K562 (cell line): ENCODE measurements around the gene CACNA2D2. TPM values are rescaled to one million over a fixed set of nuclear protein-coding genes. Genes with fewer than 3 reads are reported as not detected.

Experiments
- ATAC-seq: fragments of 200-7000 bp; cut with Tn5 transposase; 3 replicates; pipeline ENCODE4 v1.9.1; 2020; ENCODE audit warnings: moderate library complexity
- BruUV-seq: library from RNA; stranded (reverse); fragments of 400-500 nt; replicated peaks from 2 replicates; lab custom pipeline; 2021; lab: Mats Ljungman, UMichigan
- CTCF ChIA-PET: fragments of 300-600 bp; formaldehyde crosslinking; extraction: SDS; loops from one replicate; lab custom pipeline; 2021; ENCODE audit warnings: low intra/inter-chr PET ratio; lab: Yijun Ruan, JAX
- POLR2A ChIA-PET: fragments of 300-600, 350-650 bp; sonication (Branson Sonifier 250); formaldehyde crosslinking; extraction: SDS; loops from one replicate; lab custom pipeline; 2021; ENCODE audit warnings: antibody characterized with exemption, inconsistent platforms; lab: Yijun Ruan, JAX
- DNase-seq, 4 experiments: peaks; one replicate each; pipeline versions ENCODE4 v3.0.0 to v3.0.0-alpha.2; 2011 to 2018; ENCODE audit warnings: low spot score in 3 of 4, mixed read lengths in 3 of 4; ENCODE audit errors: extremely low read depth in 1 of 4
- FAIRE-seq: peaks from 2 replicates; lab custom pipeline; 2011; peaks lifted over from hg19 to GRCh38; lab: Jason Lieb, UNC
- H2AFZ ChIP-seq: 2 replicates; pipeline ENCODE4 v1.6.0; 2011; ENCODE audit warnings: low read depth, low read length, control low read depth, inconsistent platforms
- H3K27ac ChIP-seq: fragments of 200-600 bp; 3 replicates; pipeline ENCODE4 v1.8.0; 2011; ENCODE audit warnings: low read depth, mild to moderate bottlenecking, control low read depth, inconsistent platforms, low read length, moderate library complexity, mixed read lengths; ENCODE audit errors: extremely low read depth
- H3K27me3 ChIP-seq, 2 experiments: fragments of 300-600 bp in 1 of 2; 2 replicates in 1 of 2; 3 replicates in 1 of 2; pipeline versions ENCODE4 v1.6.0 to v1.8.0; 2011; ENCODE audit warnings: inconsistent platforms in 2 of 2, low read length in 2 of 2, mild to moderate bottlenecking in 1 of 2, mixed read lengths in 1 of 2, moderate library complexity in 1 of 2; ENCODE audit not compliant: control insufficient read depth in 2 of 2, insufficient read depth in 2 of 2
- H3K36me3 ChIP-seq: fragments of 300-600 bp; 3 replicates; pipeline ENCODE4 v1.8.0; 2011; ENCODE audit warnings: mild to moderate bottlenecking, low read length, inconsistent platforms; ENCODE audit not compliant: control insufficient read depth, insufficient read depth
- H3K4me1 ChIP-seq, 2 experiments: fragments of 200-600 bp in 1 of 2; replicated peaks in 1 of 2; 2 replicates in 1 of 2; 3 replicates in 1 of 2; pipeline versions ENCODE4 v1.5.1 to v1.8.0; 2011; ENCODE audit warnings: inconsistent platforms in 2 of 2, low read length in 2 of 2, mild to moderate bottlenecking in 1 of 2, mixed read lengths in 1 of 2, moderate library complexity in 1 of 2; ENCODE audit not compliant: control insufficient read depth in 2 of 2, insufficient read depth in 2 of 2
- H3K4me2 ChIP-seq: 2 replicates; pipeline ENCODE4 v1.6.1; 2011; ENCODE audit warnings: low read length, control low read depth, inconsistent platforms, mixed read lengths; ENCODE audit not compliant: insufficient read depth
- H3K4me3 ChIP-seq: fragments of 200-600 bp; sonication (generic), shearing (Covaris generic); 2 replicates; pipeline ENCODE4 v1.5.1; 2016; ENCODE audit warnings: control low read depth, inconsistent platforms
- H3K79me2 ChIP-seq: fragments of 200-600 bp; 3 replicates; pipeline ENCODE4 v1.8.0; 2011; ENCODE audit warnings: low read length, inconsistent platforms; ENCODE audit not compliant: control insufficient read depth, insufficient read depth
- H3K9ac ChIP-seq, 2 experiments: 2 replicates each; pipeline versions ENCODE4 v1.6.0 to v1.6.1; 2011; ENCODE audit warnings: low read depth in 2 of 2, low read length in 2 of 2, control low read depth in 1 of 2, inconsistent platforms in 1 of 2, mild to moderate bottlenecking in 1 of 2, mixed read lengths in 1 of 2; ENCODE audit not compliant: insufficient read depth in 1 of 2
- H3K9me1 ChIP-seq: one replicate; pipeline ENCODE4 v1.6.0; 2011; ENCODE audit warnings: inconsistent platforms, mild to moderate bottlenecking, low read length, moderate library complexity; ENCODE audit not compliant: control insufficient read depth, insufficient read depth
- H3K9me3 ChIP-seq: replicated peaks from 2 replicates; pipeline ENCODE4 v1.5.1; 2011; ENCODE audit warnings: low read depth, low read length, inconsistent platforms; ENCODE audit not compliant: control insufficient read depth, insufficient read depth
- H4K20me1 ChIP-seq: replicated peaks from 2 replicates; pipeline ENCODE4 v1.6.1; 2011; ENCODE audit warnings: low read length, inconsistent platforms, mixed read lengths; ENCODE audit not compliant: control insufficient read depth, insufficient read depth
- CHD2 ChIP-seq: IDR thresholded peaks from 2 replicates; pipeline ENCODE4 v1.6.1; 2011; ENCODE audit warnings: low read depth, low read length
- GABPB1 ChIP-seq: sonication (generic); formaldehyde crosslinking; IDR thresholded peaks from 2 replicates; pipeline ENCODE4 v1.8.0; 2022; ENCODE audit warnings: mild to moderate bottlenecking, missing genetic modification reagents
- GTF2A2 ChIP-seq: IDR thresholded peaks from 2 replicates; pipeline ENCODE4 v1.6.1; 2016; ENCODE audit warnings: mild to moderate bottlenecking, missing genetic modification characterization, missing compliant biosample characterization
- NFXL1 ChIP-seq: fragments of 450-650 bp; formaldehyde crosslinking; IDR thresholded peaks from 2 replicates; pipeline ENCODE4 v1.4.0; 2021; ENCODE audit warnings: mild to moderate bottlenecking
- ZNF316 ChIP-seq: fragments of 450-650 bp; IDR thresholded peaks from 2 replicates; pipeline ENCODE4 v1.6.1; 2016
- ZNF699 ChIP-seq: fragments of 250-450 bp; sonication (Bioruptor Pico); IDR thresholded peaks from 2 replicates; pipeline ENCODE4 v1.8.0; 2021; ENCODE audit warnings: mild to moderate bottlenecking, moderate library complexity; ENCODE audit not compliant: insufficient replicate concordance
- WGBS: fragments of 100-300 bp; shearing (Covaris generic); methylation state at CpG from one replicate; pipeline ENCODE4 v1.1.6; 2016; ENCODE audit warnings: low coverage, mixed read lengths; ENCODE audit not compliant: insufficient coverage; ENCODE audit errors: missing lambda C conversion rate; 5-methylcytosine and 5-hydroxymethylcytosine counted together
- in situ Hi-C: fragments of 300-500 bp; cut with MboI; formaldehyde crosslinking; loops from 4 replicates; pipeline ENCODE4 v1.15.0; 2018; ENCODE audit warnings: inconsistent platforms, mixed read lengths
- intact Hi-C: fragments of 100-400 bp; cut with micrococcal nuclease; formaldehyde crosslinking; loops from 2 replicates; pipeline ENCODE4 v1.14.2; 2022
- polyA plus RNA-seq, 8 experiments: library from polyadenylated mRNA; depleted of rRNA in 4 of 8; stranded (reverse) in 5 of 8; unstranded in 3 of 8; fragments of >200 nt; fragmentation: Nextera tagmentation in 2 of 8; fragmentation: Illumina TruSeq in 1 of 8; extraction: Ambion mirVana in 2 of 8; extraction: Trizol in 1 of 8; gene quantifications; 2 replicates each; pipeline versions ENCODE4 v1.2.1 to v1.2.3, GENCODE V29; 2011 to 2014; ENCODE audit warnings: inconsistent platforms in 1 of 8, missing spikeins in 1 of 8
- total RNA-seq, 7 experiments: library from RNA; depleted of rRNA in 6 of 7; stranded (reverse); fragments of >200 nt in 6 of 7; fragmentation: Illumina TruSeq in 2 of 7; extraction: Trizol in 2 of 7; gene quantifications; 2 replicates each; pipeline versions ENCODE4 v1.2.1 to v1.2.3, GENCODE V29; 2011 to 2021; ENCODE audit warnings: low replicate concordance in 1 of 7
- TF ChIP-seq, protein P1 (sequence below): sonication (generic); formaldehyde crosslinking; IDR thresholded peaks from 2 replicates; pipeline ENCODE4 v1.9.0; 2022; ENCODE audit warnings: mild to moderate bottlenecking, missing genetic modification reagents

The CACNA2D2 gene
- total and polyA plus RNA-seq, 9 of the 15 experiments (the other 6 are each of a cell fraction or from before 2014, with no cell fraction given): 0.11 to 0.58 (median 0.36) TPM; not detected in 2

DNA sequence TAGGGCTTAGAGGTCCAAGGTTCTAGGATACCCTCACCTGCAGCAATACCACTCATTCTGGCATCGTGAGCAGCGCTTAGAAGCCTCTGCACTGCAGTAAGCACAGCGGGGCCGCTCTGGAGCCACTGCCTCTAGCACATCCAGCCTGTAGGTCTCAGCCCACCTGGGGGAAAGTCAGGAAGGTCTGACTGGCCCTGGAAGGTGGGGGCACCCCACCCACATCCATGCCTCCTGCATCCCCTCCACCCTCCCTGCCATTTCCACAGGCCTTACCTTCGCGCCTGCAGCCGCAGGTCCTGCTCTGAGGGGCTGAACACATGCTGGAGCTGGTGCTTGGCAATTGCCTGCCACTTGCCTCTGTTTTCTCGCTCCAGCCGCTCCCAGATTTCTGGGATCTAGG, 161.9 kb downstream of the CACNA2D2 start:
- in situ Hi-C loops: no loop called here
- Histone ChIP-seq H3K4me3 (peak overlapping the region; percentile 96; the same call in 1 of the 2 replicates), H3K36me3 (peaks cover 2% of the 10 kb centered on the region; the same call in 1 of the 3 replicates), H3K27me3 (no peaks in the 10 kb centered on the region), H3K9me3 (no peaks in the 10 kb centered on the region), H3K9me1 (peaks cover 3% of the 10 kb centered on the region), H3K79me2 (peaks cover 41% of the 10 kb centered on the region), H4K20me1 (no peaks in the 10 kb centered on the region), H2AFZ (no peak overlapping the region), H3K4me1 (peaks cover 24 to 58% of the 10 kb centered on the region in 2 experiments; a peak in 4 of 5 replicates), H3K27ac (peak overlapping the region; percentile 99; the same call in 2 of the 3 replicates), H3K9ac (peak overlapping the region; percentile 64 to 98; a peak in 3 of 4 replicates), H3K4me2 (peak overlapping the region; percentile 72)
- 92% methylated on average over 5 of the region's 9 CpGs for WGBS
- ChIA-PET CTCF (no interaction called here), POLR2A (interaction anchor here (0.5 to 1.5 kb wide), 3 partner anchors 9 to 243 kb away, joined by 3 to 5 read pairs (median 4); partner anchors contain the start of genes CYB561D2, NPRL2 and TUSC2)
- BruUV-seq: no TSS peak
- FAIRE-seq: no peak
- DNase-seq: no peak
- ATAC-seq: no peak
- intact Hi-C loops: no loop called here
- TF ChIP-seq, protein P1, sequence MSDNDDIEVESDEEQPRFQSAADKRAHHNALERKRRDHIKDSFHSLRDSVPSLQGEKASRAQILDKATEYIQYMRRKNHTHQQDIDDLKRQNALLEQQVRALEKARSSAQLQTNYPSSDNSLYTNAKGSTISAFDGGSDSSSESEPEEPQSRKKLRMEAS: no peak
- TF ChIP-seq NFXL1 (CRISPR knock-in tag) (no peak), ZNF316 (no peak), GABPB1 (CRISPR knock-in tag) (no peak), ZNF699 (CRISPR knock-in tag) (no peak), CHD2 (no peak), GTF2A2 (tag) (no peak)
